Measurements from ENCODE around the gene NOP9.
"Not testable (repeated sequence)": the region's sequence is repeated elsewhere in the genome, so short reads cannot be mapped to it uniquely, and the experiment has no call there.

The NOP9 gene

DNA sequence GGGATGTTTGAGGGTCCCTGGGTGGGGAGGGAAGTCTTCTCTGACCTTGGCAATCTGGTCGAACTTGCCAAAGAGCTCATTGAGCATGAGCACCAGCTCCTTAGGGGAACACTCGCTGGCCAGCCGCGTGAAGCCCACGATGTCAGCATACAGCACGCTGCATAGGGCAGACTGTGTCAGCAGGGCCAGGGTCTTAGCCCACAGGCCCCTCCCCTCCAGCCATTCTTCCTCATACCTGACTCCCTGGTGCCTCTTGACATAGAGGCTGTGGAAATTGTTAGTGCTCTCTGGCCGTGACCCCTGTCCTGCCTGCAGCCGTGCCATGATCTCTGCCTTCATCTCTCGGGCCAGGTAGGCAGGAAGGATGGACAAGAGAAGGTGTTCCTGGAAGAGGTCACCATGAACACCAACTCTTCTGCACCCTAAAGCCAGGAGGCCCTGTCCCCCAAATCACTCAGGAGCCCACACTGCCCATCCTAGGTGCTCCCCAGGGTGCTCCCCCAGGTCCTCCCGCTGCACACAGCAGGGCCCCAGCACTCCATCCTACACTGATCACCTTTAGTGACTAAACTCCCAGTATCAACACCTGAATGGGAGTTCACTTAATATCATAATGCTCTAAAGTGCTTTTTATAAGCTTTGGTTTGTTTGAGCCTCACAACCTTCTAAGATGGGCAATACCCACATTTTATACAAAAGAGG, 31.5 kb downstream of the NOP9 start:
- no peak for DNase-seq

DNA sequence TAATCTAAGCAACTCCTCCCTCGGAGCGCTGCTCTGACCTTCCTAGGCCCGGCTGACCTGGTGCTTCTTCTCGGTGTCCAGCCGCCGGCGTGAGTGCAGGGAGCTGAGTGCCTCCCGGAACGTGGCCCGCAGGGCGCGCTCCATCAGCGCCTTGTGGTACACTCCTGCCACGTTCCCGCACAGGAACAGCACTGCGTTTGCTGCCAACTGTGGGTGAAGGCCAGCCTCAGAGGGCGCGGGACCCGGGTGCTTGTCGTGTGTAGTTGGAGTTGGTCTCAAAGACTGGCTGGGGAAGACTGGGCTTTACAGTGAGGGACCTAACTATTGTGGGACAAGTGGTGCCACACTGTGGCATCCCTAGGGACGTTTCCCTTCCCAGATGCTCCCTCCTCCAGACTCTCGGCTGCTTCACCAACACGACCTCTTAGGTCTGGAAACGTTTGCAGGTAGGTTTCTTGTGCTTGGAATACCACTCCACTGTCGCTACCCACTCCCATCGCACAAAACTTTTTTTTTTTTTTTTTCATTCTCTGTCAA, 32.1 kb downstream of the NOP9 start:
- no peak for DNase-seq

DNA sequence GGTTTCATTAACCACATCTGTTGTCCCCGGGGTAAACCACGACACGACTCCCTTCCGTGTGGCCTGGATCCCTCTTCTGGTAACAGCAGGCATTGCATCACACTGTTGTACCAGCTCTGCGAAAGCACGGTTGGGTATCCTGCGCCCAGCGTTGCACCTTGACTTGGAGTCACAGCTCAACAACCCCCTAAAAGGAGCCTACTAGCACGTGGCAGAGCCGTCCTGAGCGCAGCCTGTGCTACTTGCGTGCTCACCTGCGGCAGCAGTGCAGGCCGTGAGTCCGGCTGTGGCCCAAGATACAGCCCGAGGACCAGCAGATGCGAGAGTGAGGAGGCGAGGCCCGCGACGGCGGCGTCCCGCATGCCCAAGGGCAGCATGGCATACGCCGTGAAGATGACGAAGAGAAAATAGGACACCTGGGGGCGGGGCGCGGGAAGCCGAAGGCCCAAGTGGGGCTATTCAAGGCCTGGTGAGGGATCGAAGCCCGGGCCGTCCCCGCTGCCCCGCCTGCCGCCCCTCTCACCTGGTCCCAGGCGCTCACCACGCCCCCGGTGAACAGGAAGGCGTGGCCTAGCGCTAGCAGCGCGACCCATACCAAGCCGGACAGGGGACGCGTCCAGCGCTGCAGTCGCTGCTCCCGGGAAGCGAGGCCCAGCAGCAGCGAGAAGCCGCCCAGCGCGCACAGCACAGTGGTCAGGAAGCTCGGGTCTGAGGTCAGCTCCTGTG, 32.8 kb downstream of the NOP9 start:
- no peak for DNase-seq

GRCh38 chr14:24334431-24335291, 35.0 kb downstream of the NOP9 start, which contains the start of gene ADCY4:
ADCY4 (minus strand) TSS chr14:24335071; CDS start chr14:24334652, 419 bp downstream.
- no peak for DNase-seq

DNA sequence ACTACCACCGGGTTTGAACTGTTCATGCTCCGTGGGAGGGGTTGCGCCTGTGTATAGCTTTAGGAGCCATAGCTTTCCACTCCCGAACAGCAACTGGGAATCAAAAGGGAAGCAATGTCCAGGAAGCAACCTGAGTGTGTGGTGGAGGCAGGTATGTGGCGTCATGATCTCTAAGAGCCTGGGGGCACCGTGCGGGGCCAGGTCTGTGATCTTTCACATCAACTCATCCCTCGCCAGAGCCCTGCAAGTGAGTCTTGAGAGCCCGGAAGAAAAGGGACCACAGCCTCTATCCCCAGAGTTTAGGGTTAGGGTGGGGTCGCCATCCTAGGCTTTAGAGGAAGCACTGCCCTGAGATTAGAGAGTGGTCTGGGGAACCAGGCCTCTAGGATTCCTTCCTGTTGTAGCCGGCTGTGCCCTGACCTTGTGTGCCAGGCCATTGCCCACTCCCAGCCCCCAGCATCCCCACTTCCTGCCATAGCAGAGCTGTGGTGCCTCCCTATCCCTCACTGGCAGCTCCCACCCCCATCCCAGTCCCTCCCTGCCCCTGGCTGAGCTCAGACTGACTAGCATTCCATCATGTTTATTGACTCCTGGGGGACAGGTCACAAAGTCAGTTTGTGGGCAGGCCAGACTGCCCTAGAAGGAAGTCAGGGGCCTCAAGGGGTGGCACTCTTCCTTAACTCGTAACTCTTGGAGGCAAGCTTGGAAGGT, 36.0 kb downstream of the NOP9 start:
- no peak for DNase-seq

- no peak for DNase-seq
These were observed 37.6 kb downstream of the NOP9 start for GRCh38 chr14:24337144-24337823.

DNA sequence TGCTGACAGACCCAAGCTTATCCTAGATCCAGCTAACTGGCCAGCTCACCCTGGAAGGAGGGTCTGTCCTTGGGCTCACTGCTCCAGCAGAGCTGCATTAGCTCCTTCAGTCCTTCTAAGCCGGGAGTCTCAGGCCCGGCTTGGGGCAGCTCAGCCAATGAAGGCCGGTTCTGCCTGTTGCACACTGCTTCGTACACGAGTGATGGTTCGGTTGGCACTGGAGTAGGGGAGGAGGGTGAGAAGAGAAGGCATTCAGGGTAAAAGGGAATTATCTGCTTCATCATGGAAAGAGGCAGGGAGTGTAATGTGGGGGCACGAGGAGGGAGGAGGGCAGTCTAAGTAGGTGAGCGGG, 38.1 kb downstream of the NOP9 start:
- no peak for DNase-seq

- DNase-seq: no peak
These were observed 39.2 kb downstream of the NOP9 start for GRCh38 chr14:24338843-24339242.

- no peak for DNase-seq
These were observed 39.9 kb downstream of the NOP9 start, which contains the start of gene RIPK3 for GRCh38 chr14:24339284-24340151. RIPK3 (minus strand) TSS chr14:24339991; CDS start chr14:24339826, 165 bp downstream.

- DNase-seq: no peak
These were observed 41.0 kb downstream of the NOP9 start for GRCh38 chr14:24340606-24341005.

DNA sequence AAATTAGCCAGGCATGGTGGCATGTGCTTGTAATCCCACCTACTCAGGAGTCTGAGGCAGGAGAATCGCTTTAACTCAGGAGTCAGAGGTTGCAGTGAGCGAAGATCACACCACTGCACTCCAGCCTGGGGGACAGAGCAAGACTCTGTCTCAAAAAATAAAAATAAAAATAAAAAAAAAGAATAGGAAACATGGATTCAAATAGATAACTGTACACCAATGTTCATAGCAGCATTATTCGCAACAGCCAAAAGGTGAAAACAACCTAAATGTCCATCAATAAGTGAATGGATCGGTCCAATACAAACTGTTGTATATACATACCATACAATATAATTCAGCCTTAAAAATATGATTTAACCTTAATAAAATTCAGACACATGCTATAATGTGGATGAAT, 43.2 kb downstream of the NOP9 start:
- no peak for DNase-seq

DNA sequence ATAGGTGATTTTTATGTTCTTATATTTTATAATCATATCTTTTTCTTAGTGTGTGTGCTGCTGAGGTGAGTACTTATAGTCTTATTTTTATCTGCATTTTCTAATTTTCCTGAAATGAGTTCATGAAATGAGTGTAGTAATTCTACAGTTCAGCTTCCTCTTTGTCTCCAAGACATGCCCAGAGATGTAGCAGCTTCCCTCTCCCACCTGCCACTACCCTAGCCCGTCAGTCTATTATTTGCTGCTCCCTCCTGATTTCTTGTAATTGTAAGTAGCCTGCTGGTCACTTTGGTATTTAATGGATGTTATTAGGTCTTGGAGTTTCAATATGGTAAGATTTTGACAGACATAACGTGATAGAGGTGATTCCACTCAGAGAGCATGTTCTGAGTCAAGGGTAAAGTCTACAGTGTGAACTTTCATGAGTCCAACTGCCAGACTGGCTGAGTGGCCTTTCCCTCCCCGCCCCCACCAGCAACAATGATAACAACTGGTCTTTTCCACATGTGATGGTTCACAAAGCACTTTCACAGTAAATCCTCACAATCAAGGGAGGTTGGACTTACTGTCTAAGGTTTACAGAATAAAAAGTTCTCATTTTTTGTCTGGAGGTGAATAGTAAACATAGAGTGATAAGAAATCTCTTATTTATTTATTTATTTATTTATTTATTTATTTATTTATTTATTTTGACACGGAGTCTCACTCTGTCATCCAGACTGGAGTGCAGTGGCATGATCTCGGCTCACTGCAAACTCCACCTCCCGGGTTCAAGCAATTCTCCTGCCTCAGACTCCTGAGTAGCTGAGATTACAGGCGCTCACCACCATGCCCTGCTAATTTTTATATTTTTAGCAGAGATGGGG, 44.4 kb downstream of the NOP9 start:
- DNase-seq: no peak

- DNase-seq: no peak
These were observed 47.5 kb downstream of the NOP9 start for GRCh38 chr14:24347134-24347533.

DNA sequence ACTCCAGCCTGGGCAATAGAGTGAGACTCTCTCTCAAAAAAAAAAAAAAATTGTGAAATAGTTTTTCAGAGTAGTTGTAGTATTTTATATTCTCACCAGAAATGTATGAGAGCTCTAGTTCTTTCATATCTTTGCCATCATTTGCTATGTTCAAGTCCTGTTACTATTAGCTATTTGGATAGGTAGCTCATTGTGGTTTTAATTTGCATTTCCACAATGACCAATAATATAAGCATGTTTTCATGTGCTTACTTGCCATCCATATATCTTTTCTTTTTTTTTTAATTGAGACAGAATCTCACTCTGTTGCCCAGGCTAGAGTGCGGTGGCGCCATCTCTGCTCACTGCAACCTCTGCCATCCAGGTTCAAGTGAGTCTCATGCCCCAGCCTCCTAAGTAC, 48.5 kb downstream of the NOP9 start:
- DNase-seq: no peak

GRCh38 chr14:24349742-24350141, 50.1 kb downstream of the NOP9 start:
- DNase-seq: no peak

- no peak for DNase-seq
These were observed 51.9 kb downstream of the NOP9 start for GRCh38 chr14:24351517-24351916.

- no peak for DNase-seq
These were observed 54.2 kb downstream of the NOP9 start for GRCh38 chr14:24353559-24354481.

DNA sequence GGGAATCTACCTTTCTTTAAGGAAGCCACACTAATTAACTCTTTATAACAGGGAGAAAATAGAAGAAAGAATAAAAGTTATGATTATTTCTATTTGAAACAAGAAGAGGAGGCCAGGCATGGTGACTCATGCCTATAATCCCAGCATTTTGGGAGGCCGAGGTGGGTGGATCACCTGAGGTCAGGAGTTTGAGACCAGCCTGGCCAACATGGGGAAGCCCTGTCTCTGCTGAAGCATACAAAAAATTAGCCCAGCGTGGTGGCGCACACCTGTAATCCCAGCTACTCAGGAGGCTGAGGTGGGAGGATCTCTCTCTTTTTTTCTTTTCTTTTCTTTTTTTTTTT, 54.8 kb downstream of the NOP9 start:
- DNase-seq: not testable (repeated sequence)

- DNase-seq: no peak
These were observed 55.4 kb downstream of the NOP9 start for GRCh38 chr14:24355009-24355408.

All from cortex of kidney (tissue), 1 donor.